H1 (cell line): ENCODE measurements around the gene SMYD3. TPM values are rescaled to one million over a fixed set of nuclear protein-coding genes. Genes with fewer than 3 reads are reported as not detected.

Source experiments
- CTCF ChIA-PET: fragments of 300-600 bp; sonication (Branson Sonifier 250); formaldehyde crosslinking; loops from one replicate; lab custom pipeline; 2021; ENCODE audit not compliant: partially characterized antibody; lab: Charles Lee
- POLR2A ChIA-PET: fragments of 300-600 bp; sonication (Branson Sonifier 250); formaldehyde crosslinking; loops from one replicate; lab custom pipeline; 2021; ENCODE audit warnings: inconsistent platforms; ENCODE audit not compliant: partially characterized antibody; lab: Charles Lee
- DNase-seq, 2 experiments: peaks; one replicate each; pipeline versions ENCODE4 v3.0.0 to v3.0.0-alpha.2; 2010 to 2022; ENCODE audit warnings: low spot score in 2 of 2, low read depth in 1 of 2, mixed read lengths in 1 of 2
- FAIRE-seq: peaks from 2 replicates; lab custom pipeline; 2011; peaks lifted over from hg19 to GRCh38; lab: Jason Lieb, UNC
- H2AFZ ChIP-seq: 2 replicates; pipeline ENCODE4 v1.8.1; 2012; ENCODE audit warnings: low read length, inconsistent platforms
- H2AK5ac ChIP-seq: 2 replicates; pipeline ENCODE4 v1.6.1; 2013; ENCODE audit warnings: low read depth, low read length
- H2BK120ac ChIP-seq: replicated peaks from 2 replicates; pipeline ENCODE3; 2013; ENCODE audit warnings: low read depth, low read length, inconsistent platforms
- H2BK12ac ChIP-seq: 2 replicates; pipeline ENCODE4 v1.6.1; 2013; ENCODE audit warnings: low read depth, low read length
- H2BK15ac ChIP-seq: 2 replicates; pipeline ENCODE4 v1.6.1; 2013; ENCODE audit warnings: low read length
- H2BK20ac ChIP-seq: 2 replicates; pipeline ENCODE4 v1.6.1; 2013; ENCODE audit warnings: low read length
- H2BK5ac ChIP-seq: 2 replicates; pipeline ENCODE4 v1.6.1; 2013; ENCODE audit warnings: low read depth, low read length
- H3K14ac ChIP-seq: 2 replicates; pipeline ENCODE4 v1.6.1; 2013; ENCODE audit warnings: inconsistent platforms; ENCODE audit not compliant: insufficient read length
- H3K18ac ChIP-seq: 2 replicates; pipeline ENCODE4 v1.6.1; 2013; ENCODE audit warnings: low read length; ENCODE audit errors: extremely low read depth
- H3K23ac ChIP-seq: 2 replicates; pipeline ENCODE4 v1.6.1; 2013; ENCODE audit warnings: inconsistent platforms; ENCODE audit not compliant: insufficient read length
- H3K23me2 ChIP-seq: 2 replicates; pipeline ENCODE4 v1.6.1; 2013; ENCODE audit warnings: low read depth, low read length
- H3K27ac ChIP-seq: 2 replicates; pipeline ENCODE4 v1.6.1; 2011; ENCODE audit warnings: low read depth, low read length, inconsistent platforms
- H3K27me3 ChIP-seq, 4 experiments: replicated peaks in 1 of 4; 1 replicate in 1 of 4; 2 replicates in 3 of 4; pipeline versions ENCODE4 v1.6.1 to v1.8.1; 2011 to 2013; ENCODE audit warnings: low read length in 3 of 4, mild to moderate bottlenecking in 3 of 4, inconsistent platforms in 2 of 4, mixed read lengths in 2 of 4, moderate library complexity in 1 of 4; ENCODE audit not compliant: control insufficient read depth in 3 of 4, insufficient read depth in 3 of 4; ENCODE audit errors: extremely low read depth in 1 of 4
- H3K36me3 ChIP-seq, 4 experiments: 2 replicates each; pipeline versions ENCODE4 v1.6.1 to v1.8.1; 2011 to 2013; ENCODE audit warnings: mild to moderate bottlenecking in 4 of 4, low read length in 3 of 4, moderate library complexity in 2 of 4, control low read depth in 1 of 4, inconsistent platforms in 1 of 4; ENCODE audit not compliant: insufficient read depth in 4 of 4, control insufficient read depth in 2 of 4
- H3K4ac ChIP-seq: replicated peaks from 2 replicates; pipeline ENCODE3; 2013; ENCODE audit warnings: low read length, low read depth, mixed read lengths, inconsistent platforms; ENCODE audit not compliant: insufficient read length
- H3K4me1 ChIP-seq, 4 experiments: replicated peaks in 1 of 4; 1 replicate in 1 of 4; 2 replicates in 3 of 4; pipeline versions ENCODE4 v1.6.1 to v1.8.1; 2011 to 2013; ENCODE audit warnings: low read length in 3 of 4, inconsistent platforms in 2 of 4, mixed read lengths in 1 of 4; ENCODE audit not compliant: insufficient read depth in 4 of 4, control insufficient read depth in 3 of 4
- H3K4me2 ChIP-seq, 2 experiments: 2 replicates each; pipeline versions ENCODE4 v1.6.1 to v1.8.1; 2011 to 2013; ENCODE audit warnings: low read depth in 2 of 2, low read length in 2 of 2, control low read depth in 1 of 2, inconsistent platforms in 1 of 2, mild to moderate bottlenecking in 1 of 2; ENCODE audit not compliant: insufficient read depth in 1 of 2
- H3K4me3 ChIP-seq, 4 experiments: fragments of 200-600, 300-600 bp in 1 of 4; sonication (generic), shearing (Covaris generic), sonication (Bioruptor Twin) in 1 of 4; 2 replicates each; pipeline versions ENCODE4 v1.5.1 to v1.8.1; 2011 to 2016; ENCODE audit warnings: low read length in 4 of 4, low read depth in 3 of 4, control low read depth in 2 of 4, inconsistent platforms in 2 of 4, mild to moderate bottlenecking in 2 of 4, mixed read lengths in 1 of 4, moderate library complexity in 1 of 4; ENCODE audit not compliant: insufficient read depth in 2 of 4; ENCODE audit errors: extremely low read depth in 1 of 4
- H3K56ac ChIP-seq: replicated peaks from 2 replicates; pipeline ENCODE3; 2013; ENCODE audit warnings: low read depth, mild to moderate bottlenecking, mixed read lengths, low read length, inconsistent platforms; ENCODE audit not compliant: insufficient read length
- H3K79me1 ChIP-seq: 2 replicates; pipeline ENCODE4 v1.6.1; 2013; ENCODE audit warnings: low read depth, low read length, control low read depth
- H3K79me2 ChIP-seq, 2 experiments: 2 replicates each; pipeline versions ENCODE4 v1.6.1 to v1.8.1; 2012 to 2013; ENCODE audit warnings: low read length in 2 of 2, mild to moderate bottlenecking in 2 of 2, inconsistent platforms in 1 of 2; ENCODE audit not compliant: insufficient read depth in 2 of 2, control insufficient read depth in 1 of 2
- H3K9ac ChIP-seq, 4 experiments: replicated peaks in 1 of 4; 1 replicate in 1 of 4; 2 replicates in 3 of 4; pipeline versions ENCODE4 v1.6.1 to v1.8.1; 2011 to 2013; ENCODE audit warnings: low read depth in 3 of 4, low read length in 3 of 4, control low read depth in 2 of 4, mild to moderate bottlenecking in 2 of 4, moderate library complexity in 2 of 4, inconsistent platforms in 1 of 4; ENCODE audit errors: extremely low read depth in 1 of 4
- H3K9me3 ChIP-seq, 2 experiments: 2 replicates each; pipeline versions ENCODE4 v1.6.1 to v1.8.1; 2012 to 2013; ENCODE audit warnings: mild to moderate bottlenecking in 2 of 2, moderate library complexity in 2 of 2, control low read depth in 1 of 2, inconsistent platforms in 1 of 2, low read depth in 1 of 2, low read length in 1 of 2, mixed read lengths in 1 of 2; ENCODE audit not compliant: insufficient read depth in 2 of 2
- H4K20me1 ChIP-seq, 2 experiments: replicated peaks in 1 of 2; 2 replicates each; pipeline versions ENCODE3 to v1.8.1; 2011 to 2013; ENCODE audit warnings: inconsistent platforms in 2 of 2, low read length in 2 of 2, mild to moderate bottlenecking in 1 of 2; ENCODE audit not compliant: insufficient read depth in 2 of 2, control insufficient read depth in 1 of 2
- H4K5ac ChIP-seq: 2 replicates; pipeline ENCODE4 v1.6.1; 2013; ENCODE audit warnings: low read length, low read depth, mixed read lengths, inconsistent platforms; ENCODE audit not compliant: insufficient read length
- H4K8ac ChIP-seq: 2 replicates; pipeline ENCODE4 v1.8.0; 2013; ENCODE audit warnings: mild to moderate bottlenecking, moderate library complexity, low read length, inconsistent platforms; ENCODE audit not compliant: insufficient read depth; ENCODE audit errors: extremely low read depth
- H4K91ac ChIP-seq: replicated peaks from 2 replicates; pipeline ENCODE3; 2013; ENCODE audit warnings: low read length, mixed read lengths, inconsistent platforms; ENCODE audit not compliant: insufficient read length
- BACH1 ChIP-seq: IDR thresholded peaks from 2 replicates; pipeline ENCODE4 v1.6.1; 2012; ENCODE audit warnings: low read length, improper control_type of control experiment
- CBX5 ChIP-seq: fragments of 300-800, 300-1000 bp; sonication (generic); IDR thresholded peaks from 2 replicates; pipeline ENCODE4 v1.7.1; 2016; ENCODE audit warnings: antibody characterized with exemption, low read length, low read depth
- CBX8 ChIP-seq: fragments of 300-800, 300-1000 bp; sonication (generic); IDR thresholded peaks from 2 replicates; pipeline ENCODE4 v1.7.1; 2016; ENCODE audit warnings: low read depth, low read length, borderline replicate concordance
- CHD2 ChIP-seq: IDR thresholded peaks from 2 replicates; pipeline ENCODE4 v1.6.1; 2012; ENCODE audit warnings: low read length, improper control_type of control experiment
- CTBP2 ChIP-seq: IDR thresholded peaks from 2 replicates; pipeline ENCODE4 v1.7.0; 2011; ENCODE audit warnings: borderline replicate concordance, mild to moderate bottlenecking, moderate library complexity, mixed read lengths, low read length; ENCODE audit not compliant: insufficient read depth, insufficient read length
- JUND ChIP-seq: IDR thresholded peaks from 2 replicates; pipeline ENCODE4 v1.6.1; 2011; ENCODE audit warnings: mild to moderate bottlenecking, improper control_type of control experiment, low read length
- POU5F1 ChIP-seq: IDR thresholded peaks from 2 replicates; pipeline ENCODE4 v1.6.1; 2011; ENCODE audit warnings: low read depth, mild to moderate bottlenecking, low read length, moderate library complexity
- RAD21 ChIP-seq, 2 experiments: IDR thresholded peaks in 1 of 2; conservative IDR thresholded peaks in 1 of 2; 2 replicates each; pipeline ENCODE4 v1.6.1; 2011; ENCODE audit warnings: low read depth in 2 of 2, low read length in 2 of 2, improper control_type of control experiment in 1 of 2, inconsistent platforms in 1 of 2, mild to moderate bottlenecking in 1 of 2, moderate library complexity in 1 of 2
- RBBP5 ChIP-seq: IDR thresholded peaks from 2 replicates; pipeline ENCODE4 v1.7.1; 2012; ENCODE audit warnings: low read depth, mild to moderate bottlenecking, inconsistent platforms, low read length, moderate library complexity, borderline replicate concordance
- SUZ12 ChIP-seq: fragments of 200-600 bp; sonication (generic); IDR thresholded peaks from 2 replicates; pipeline ENCODE4 v1.6.1; 2012; ENCODE audit warnings: mild to moderate bottlenecking, inconsistent platforms, low read length, moderate library complexity, mixed read lengths
- TAF1 ChIP-seq: IDR thresholded peaks from 2 replicates; pipeline ENCODE4 v1.6.1; 2011; ENCODE audit warnings: mild to moderate bottlenecking, low read depth, low read length
- TEAD4 ChIP-seq: IDR thresholded peaks from 2 replicates; pipeline ENCODE4 v1.6.1; 2012; ENCODE audit warnings: low read depth, low read length, inconsistent platforms, mixed read lengths
- WGBS, 2 experiments: shearing (Covaris generic) in 1 of 2; methylation state at CpG; one replicate each; pipeline versions ENCODE4 v1.1.6 to v1.1.7; 2013 to 2015; ENCODE audit warnings: low lambda C conversion rate in 2 of 2, mixed read lengths in 2 of 2, inconsistent platforms in 1 of 2, low coverage in 1 of 2, missing lambda C conversion rate in 1 of 2; ENCODE audit not compliant: insufficient replicate concordance in 2 of 2, insufficient coverage in 1 of 2, insufficient read length in 1 of 2; ENCODE audit errors: extremely low coverage in 1 of 2, missing lambda C conversion rate in 1 of 2; 5-methylcytosine and 5-hydroxymethylcytosine counted together
- polyA plus RNA-seq, 7 experiments: library from polyadenylated mRNA; depleted of rRNA in 3 of 7; stranded (reverse) in 5 of 7; unstranded in 2 of 7; fragments of >200 nt in 5 of 7; fragments of 200-250 nt in 2 of 7; gene quantifications; 1 replicate in 5 of 7; 2 replicates in 1 of 7; 4 replicates in 1 of 7; pipeline versions ENCODE4 v1.2.1 to v1.2.3, GENCODE V29; 2011 to 2013; ENCODE audit warnings: missing spikeins in 2 of 7, mixed read lengths in 2 of 7
- total RNA-seq: library from RNA; stranded (reverse); fragmentation: NEBNext Ultra II Directional; extraction: Animal tissue kit (Norgen Biotek cat#: 25700); gene quantifications from 2 replicates; pipeline ENCODE4 v1.2.1, GENCODE V29; 2021

Gene SMYD3
- total and polyA plus RNA-seq, 2 of the 8 experiments (the other 6 are each of a cell fraction or from before 2014, with no cell fraction given), result 17.3 to 25.4 TPM

DNA sequence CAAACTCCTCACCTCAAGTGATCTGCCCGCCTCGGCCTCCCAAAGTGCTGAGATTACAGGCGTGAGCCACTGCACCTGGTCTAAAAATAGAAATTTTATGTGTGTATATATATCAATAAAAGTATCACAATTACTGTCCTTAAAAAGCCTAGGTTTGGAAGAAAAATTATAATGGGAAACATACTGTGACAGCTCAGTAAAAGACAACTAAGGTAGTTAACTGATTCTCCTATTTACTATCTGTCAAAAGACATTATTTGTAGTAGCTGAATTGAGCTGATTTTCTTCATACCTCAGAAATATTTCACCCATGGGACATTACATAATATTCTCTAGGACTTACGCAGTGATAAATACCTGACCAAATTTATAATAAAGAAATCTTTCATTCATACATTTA, 122.5 kb downstream of the SMYD3 start:
- H2AFZ ChIP-seq, result no peak overlapping the region
- WGBS, 2 experiments, result 85% methylated on average over 4 of the region's 4 CpGs; no CpG with 5 or more reads in 1 of the 2 experiments
- H3K36me3 ChIP-seq, result no peaks in the 10 kb centered on the region
- TF ChIP-seq TEAD4 (no peak), TAF1 (no peak), BACH1 (no peak), POU5F1 (no peak), RBBP5 (no peak), CTBP2 (no peak), CHD2 (no peak), CBX8 (no peak), RAD21 (IDR thresholded peaks at IDR 0.05 in 1 of 2, conservative IDR thresholded peaks at IDR 0.05 in 1 of 2; ENCODE audit: low read depth in 2 of 2, low read length in 2 of 2) (no peak), CBX5 (no peak), SUZ12 (no peak), JUND (no peak)
- H2BK15ac ChIP-seq, result no peak overlapping the region
- H4K20me1 ChIP-seq, result no peaks in the 10 kb centered on the region
- no peak overlapping the region for H3K4ac ChIP-seq
- FAIRE-seq (no peak), DNase-seq (no peak)
- H2BK12ac ChIP-seq, result no peak overlapping the region
- H3K79me1 ChIP-seq, result no peaks in the 10 kb centered on the region
- H3K9ac ChIP-seq, result no peak overlapping the region
- H2AK5ac ChIP-seq, result no peak overlapping the region
- no peak overlapping the region for H3K4me2 ChIP-seq
- no peak overlapping the region for H4K8ac ChIP-seq
- H3K23ac ChIP-seq, result no peak overlapping the region
- H4K5ac ChIP-seq, result no peak overlapping the region
- no peak overlapping the region for H2BK20ac ChIP-seq
- ChIA-PET CTCF (no interaction called here), POLR2A (no interaction called here)
- no peak overlapping the region for H3K56ac ChIP-seq
- no peak overlapping the region for H2BK120ac ChIP-seq
- no peaks in the 10 kb centered on the region for H3K23me2 ChIP-seq
- no peaks in the 10 kb centered on the region for H3K9me3 ChIP-seq
- H4K91ac ChIP-seq, result no peak overlapping the region
- no peak overlapping the region for H3K4me3 ChIP-seq
- H3K14ac ChIP-seq, result no peak overlapping the region
- no peak overlapping the region for H3K27ac ChIP-seq
- H2BK5ac ChIP-seq, result no peak overlapping the region
- H3K27me3 ChIP-seq, result no peaks in the 10 kb centered on the region
- no peaks in the 10 kb centered on the region for H3K79me2 ChIP-seq
- H3K4me1 ChIP-seq, result peaks cover 0 to 4% (median under 1%) of the 10 kb centered on the region in 4 experiments; a peak in 2 of 7 replicates
- H3K18ac ChIP-seq, result no peak overlapping the region
